CD4-positive, alpha-beta memory T cell (primary cell): ENCODE measurements around the gene PDGFB. TPM values are rescaled to one million over a fixed set of nuclear protein-coding genes. Genes with fewer than 3 reads are reported as not detected.

Experiments used
- CTCF ChIA-PET: fragments of 350-600 bp; sonication (Branson Sonifier 250); formaldehyde crosslinking; loops from one replicate; lab custom pipeline; 2021; ENCODE audit warnings: inconsistent platforms; ENCODE audit not compliant: partially characterized antibody; lab: Charles Lee
- POLR2A ChIA-PET: fragments of 350-600 bp; sonication (Branson Sonifier 250); formaldehyde crosslinking; loops from one replicate; lab custom pipeline; 2021; ENCODE audit not compliant: partially characterized antibody; lab: Charles Lee
- DNase-seq, 5 donors: peaks; one replicate each; pipeline versions ENCODE4 v3.0.0 to v3.0.0-alpha.2; 2020 to 2022; ENCODE audit warnings: mixed read lengths in 1 of 5
- H3K27ac ChIP-seq: one replicate; pipeline ENCODE4 v1.7.0; 2013; ENCODE audit warnings: low read depth, low read length
- H3K27me3 ChIP-seq: 2 replicates; pipeline ENCODE4 v1.7.0; 2013; ENCODE audit warnings: mild to moderate bottlenecking, low read length, moderate library complexity; ENCODE audit not compliant: insufficient read depth
- H3K36me3 ChIP-seq: 2 replicates; pipeline ENCODE4 v1.7.0; 2013; ENCODE audit warnings: mild to moderate bottlenecking, low read length, moderate library complexity; ENCODE audit not compliant: insufficient read depth
- H3K4me1 ChIP-seq: 2 replicates; pipeline ENCODE4 v1.7.0; 2013; ENCODE audit warnings: mild to moderate bottlenecking, low read length, moderate library complexity; ENCODE audit not compliant: insufficient read depth
- H3K4me3 ChIP-seq, 2 donors: one replicate each; pipeline ENCODE4 v1.7.0; 2013; ENCODE audit warnings: low read length in 2 of 2, mild to moderate bottlenecking in 1 of 2
- H3K9me3 ChIP-seq, 2 donors: one replicate each; pipeline ENCODE4 v1.7.0; 2013; ENCODE audit warnings: low read length in 2 of 2, control low read depth in 1 of 2; ENCODE audit not compliant: control insufficient read depth in 1 of 2
- H3K27ac Mint-ChIP-seq, 7 donors: one replicate each; pipeline ENCODE4 v1.8.0; 2020 to 2021; ENCODE audit warnings: mixed read lengths in 7 of 7, mild to moderate bottlenecking in 6 of 7, inconsistent platforms in 3 of 7, moderate library complexity in 3 of 7
- H3K27me3 Mint-ChIP-seq, 2 donors: one replicate each; pipeline ENCODE4 v1.8.0; 2020 to 2021; ENCODE audit warnings: mixed read lengths in 2 of 2
- H3K36me3 Mint-ChIP-seq, 2 donors: one replicate each; pipeline ENCODE4 v1.8.0; 2020 to 2021; ENCODE audit warnings: mixed read lengths in 2 of 2, inconsistent platforms in 1 of 2, mild to moderate bottlenecking in 1 of 2
- H3K4me1 Mint-ChIP-seq, 4 donors: one replicate each; pipeline ENCODE4 v1.8.0; 2020 to 2021; ENCODE audit warnings: mixed read lengths in 4 of 4, mild to moderate bottlenecking in 1 of 4
- H3K4me3 Mint-ChIP-seq, 8 donors: one replicate each; pipeline ENCODE4 v1.8.0; 2020 to 2021; ENCODE audit warnings: mixed read lengths in 8 of 8, mild to moderate bottlenecking in 7 of 8, moderate library complexity in 6 of 8, inconsistent platforms in 3 of 8
- H3K9me3 Mint-ChIP-seq, 8 donors: one replicate each; pipeline ENCODE4 v1.8.0; 2020 to 2021; ENCODE audit warnings: mixed read lengths in 8 of 8, mild to moderate bottlenecking in 5 of 8, inconsistent platforms in 3 of 8, moderate library complexity in 1 of 8
- intact Hi-C: fragments of 100-400 bp; cut with micrococcal nuclease; formaldehyde crosslinking; loops from one replicate; pipeline ENCODE4 v1.15.1; 2023
- polyA plus RNA-seq, 2 donors: library from polyadenylated mRNA; unstranded; fragments of 300-500 nt; fragmentation: Illumina TruSeq; gene quantifications; one replicate each; pipeline ENCODE4 v1.2.3, GENCODE V29; 2021
- total RNA-seq, 2 experiments: library from RNA; stranded (reverse); gene quantifications; one replicate each; pipeline ENCODE4 v1.2.3, GENCODE V29; 2021

The PDGFB gene
- total and polyA plus RNA-seq, 4 experiments from 2014 or later: 6.8 to 16.9 (median 13.6) TPM

DNA sequence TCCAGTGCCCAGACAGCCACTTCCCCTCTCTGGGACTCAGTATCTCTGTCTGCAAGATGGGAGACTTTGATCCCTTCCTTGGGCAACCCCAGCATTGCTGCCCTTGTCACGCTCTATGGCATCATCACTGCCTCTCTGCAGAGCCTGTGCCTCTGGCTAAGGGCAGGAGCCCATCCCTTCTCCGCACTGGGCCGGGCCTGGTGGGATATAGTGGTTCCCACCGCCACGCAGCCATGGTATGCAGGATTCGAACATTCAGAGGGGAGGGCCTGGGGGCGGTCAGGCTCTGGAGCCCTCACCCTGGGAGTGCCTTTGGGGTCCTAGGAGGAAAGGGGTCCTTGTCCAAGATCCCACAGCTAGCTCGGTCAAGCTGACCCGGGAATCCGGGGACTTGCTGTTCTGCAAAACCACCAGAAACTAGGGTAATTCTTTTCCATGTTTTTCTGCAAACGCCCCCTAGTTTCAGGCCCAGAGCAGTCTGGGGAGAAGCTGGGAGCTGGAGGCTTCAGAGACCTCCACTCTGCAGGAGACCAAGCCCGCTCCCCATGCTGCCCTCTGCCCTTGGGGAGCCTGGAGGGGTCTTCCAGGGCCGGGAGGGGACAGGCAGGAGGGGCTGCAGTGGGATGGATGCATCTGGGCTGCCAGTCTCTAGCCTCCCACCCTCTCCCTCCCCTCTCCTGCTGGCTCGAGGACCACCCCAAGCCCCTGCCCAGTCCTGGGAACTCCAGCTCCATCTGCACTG, 67.9 kb downstream of the PDGFB start:
- Histone ChIP-seq H3K27me3 (no peaks in the 10 kb centered on the region), H3K36me3 (no peaks in the 10 kb centered on the region), H3K27ac (no peak overlapping the region), H3K4me1 (peaks cover 52% of the 10 kb centered on the region), H3K9me3 (no peaks in the 10 kb centered on the region), H3K4me3 (no peak overlapping the region)
- Mint-ChIP-seq H3K4me1 (peaks cover 29 to 61% (median 50%) of the 10 kb centered on the region in 4 donors), H3K27ac (peak overlapping the region in 6 of 7 donors; percentile 48 to 90 (median 66)), H3K4me3 (no peak overlapping the region), H3K27me3 (no peaks in the 10 kb centered on the region), H3K9me3 (peaks cover 0 to 4% (median 0%) of the 10 kb centered on the region in 8 donors), H3K36me3 (peaks cover 0 to 4% of the 10 kb centered on the region in 2 donors)
- intact Hi-C loops: no loop called here
- CTCF ChIA-PET: interaction anchor here (1.7 to 19.5 kb wide), 2 partner anchors 38 to 138 kb away, joined by 4 to 477 read pairs; partner anchors contain the start of gene RPL3
- POLR2A ChIA-PET: interaction anchor here (7.3 to 11.8 kb wide), 2 partner anchors 66 to 138 kb away, joined by 167 to 433 read pairs; partner anchors contain the start of genes PDGFB and RPL3
- DNase-seq: no peak

DNA sequence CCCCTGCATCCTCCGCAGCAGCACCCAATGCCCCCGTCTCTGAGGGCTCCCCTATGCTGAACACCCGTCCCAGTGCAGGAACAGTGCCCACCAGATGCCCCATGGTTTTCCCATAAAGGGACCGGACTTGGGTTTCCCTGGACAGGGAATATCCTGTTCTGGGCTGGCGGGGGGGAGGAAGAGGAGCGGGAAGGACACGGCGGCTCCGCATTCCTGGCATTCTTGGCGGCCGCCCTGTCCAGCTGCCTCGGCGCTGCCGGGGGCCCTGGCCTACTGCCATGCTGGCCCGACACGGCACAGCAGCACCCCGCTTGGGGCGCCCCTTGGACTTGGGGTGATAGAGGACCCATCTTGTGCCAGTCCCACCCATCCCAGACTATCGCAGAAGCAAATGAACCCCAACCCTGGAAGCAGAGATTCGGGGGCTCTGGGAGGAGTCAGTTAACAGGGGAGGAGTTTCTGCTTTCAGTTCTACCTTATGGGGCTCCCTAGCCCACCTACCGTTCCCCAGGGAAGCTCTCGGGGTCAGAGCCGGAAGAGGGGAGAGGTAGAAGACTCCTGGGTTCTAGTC, 68.6 kb downstream of the PDGFB start:
- no peaks in the 10 kb centered on the region for H3K36me3 ChIP-seq
- H3K4me1 ChIP-seq: peaks cover 58% of the 10 kb centered on the region
- H3K27me3 ChIP-seq: no peaks in the 10 kb centered on the region
- no peak overlapping the region for H3K4me3 ChIP-seq
- Mint-ChIP-seq H3K4me3 (no peak overlapping the region), H3K9me3 (peaks cover 0 to 4% (median 0%) of the 10 kb centered on the region in 8 donors), H3K36me3 (peaks cover 0 to 4% of the 10 kb centered on the region in 2 donors), H3K27me3 (no peaks in the 10 kb centered on the region), H3K4me1 (peaks cover 33 to 68% (median 56%) of the 10 kb centered on the region in 4 donors), H3K27ac (peak overlapping the region in 6 of 7 donors; percentile 21 to 98 (median 79))
- no peaks in the 10 kb centered on the region for H3K9me3 ChIP-seq
- H3K27ac ChIP-seq: no peak overlapping the region
- CTCF ChIA-PET: interaction anchor here (1.7 to 19.5 kb wide), 2 partner anchors 39 to 139 kb away, joined by 4 to 477 read pairs; partner anchors contain the start of gene RPL3
- DNase-seq: no peak
- POLR2A ChIA-PET: interaction anchor here (3.0 to 11.8 kb wide), 3 partner anchors 67 to 139 kb away, joined by 8 to 433 read pairs (median 167); partner anchors contain the start of genes PDGFB and RPL3
- intact Hi-C loops: no loop called here

DNA sequence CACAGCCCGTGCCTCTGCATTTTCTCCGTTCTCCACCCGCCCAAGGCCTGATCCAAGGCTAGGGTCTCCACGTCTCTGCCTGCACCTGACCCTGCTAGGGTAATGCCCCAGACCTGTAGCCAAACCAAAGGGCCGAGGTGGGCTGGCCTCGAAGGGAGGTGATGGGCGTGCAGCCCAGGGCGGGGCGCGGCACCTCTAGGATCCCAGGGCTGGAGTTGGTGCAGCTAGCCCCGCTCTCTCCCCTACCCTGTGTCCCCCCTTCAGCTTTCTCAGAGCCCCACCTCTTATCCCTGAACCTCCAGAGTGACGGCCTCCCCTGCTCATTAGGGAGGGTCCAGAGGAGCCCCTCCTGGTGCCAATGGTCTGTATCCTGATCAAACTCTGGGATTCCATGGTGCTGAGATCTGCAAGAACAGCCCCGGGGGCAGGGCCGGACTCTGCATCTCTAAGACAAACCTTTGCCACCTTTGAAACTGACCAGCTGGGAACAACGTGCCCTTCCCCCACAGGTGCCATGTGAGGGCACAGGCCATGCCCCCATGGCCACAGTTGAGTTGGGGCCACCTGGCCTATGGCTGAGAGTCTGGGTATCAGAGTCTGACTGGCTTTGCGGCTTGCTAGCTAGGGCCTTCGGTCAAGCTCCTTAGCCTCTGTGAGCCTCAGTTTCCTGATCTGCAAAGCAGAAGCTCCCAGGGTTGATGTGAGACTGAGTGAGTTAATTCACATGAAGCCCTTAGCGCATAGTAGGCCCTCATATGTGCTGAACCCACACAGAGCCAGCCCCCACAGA, 69.2 kb downstream of the PDGFB start:
- intact Hi-C loops: no loop called here
- Histone ChIP-seq H3K9me3 (no peaks in the 10 kb centered on the region), H3K27ac (peak overlapping the region; percentile 76), H3K4me1 (peaks cover 65% of the 10 kb centered on the region), H3K36me3 (no peaks in the 10 kb centered on the region), H3K27me3 (no peaks in the 10 kb centered on the region), H3K4me3 (peak overlapping the region in 1 of 2 donors; percentile 23)
- peaks cover 0 to 1% (median 0%) of the 10 kb centered on the region in 8 donors for H3K9me3 Mint-ChIP-seq
- H3K27me3 Mint-ChIP-seq: no peaks in the 10 kb centered on the region
- DNase-seq: no peak
- H3K27ac Mint-ChIP-seq: peak overlapping the region; percentile 79 to 98 (median 93)
- H3K36me3 Mint-ChIP-seq: peaks cover 0 to under 1% of the 10 kb centered on the region in 2 donors
- peak overlapping the region in 3 of 8 donors; percentile 5 to 29 (median 15) for H3K4me3 Mint-ChIP-seq
- ChIA-PET POLR2A (interaction anchor here (0.6 to 11.8 kb wide), 9 partner anchors 8 to 347 kb away, joined by 3 to 433 read pairs (median 8); partner anchors contain the start of genes CBX7, PDGFB and RPL3), CTCF (interaction anchor here (1.0 to 19.5 kb wide), 4 partner anchors 21 to 353 kb away, joined by 3 to 477 read pairs (median 4); partner anchors contain the start of gene RPL3)
- H3K4me1 Mint-ChIP-seq: peaks cover 38 to 75% (median 62%) of the 10 kb centered on the region in 4 donors

DNA sequence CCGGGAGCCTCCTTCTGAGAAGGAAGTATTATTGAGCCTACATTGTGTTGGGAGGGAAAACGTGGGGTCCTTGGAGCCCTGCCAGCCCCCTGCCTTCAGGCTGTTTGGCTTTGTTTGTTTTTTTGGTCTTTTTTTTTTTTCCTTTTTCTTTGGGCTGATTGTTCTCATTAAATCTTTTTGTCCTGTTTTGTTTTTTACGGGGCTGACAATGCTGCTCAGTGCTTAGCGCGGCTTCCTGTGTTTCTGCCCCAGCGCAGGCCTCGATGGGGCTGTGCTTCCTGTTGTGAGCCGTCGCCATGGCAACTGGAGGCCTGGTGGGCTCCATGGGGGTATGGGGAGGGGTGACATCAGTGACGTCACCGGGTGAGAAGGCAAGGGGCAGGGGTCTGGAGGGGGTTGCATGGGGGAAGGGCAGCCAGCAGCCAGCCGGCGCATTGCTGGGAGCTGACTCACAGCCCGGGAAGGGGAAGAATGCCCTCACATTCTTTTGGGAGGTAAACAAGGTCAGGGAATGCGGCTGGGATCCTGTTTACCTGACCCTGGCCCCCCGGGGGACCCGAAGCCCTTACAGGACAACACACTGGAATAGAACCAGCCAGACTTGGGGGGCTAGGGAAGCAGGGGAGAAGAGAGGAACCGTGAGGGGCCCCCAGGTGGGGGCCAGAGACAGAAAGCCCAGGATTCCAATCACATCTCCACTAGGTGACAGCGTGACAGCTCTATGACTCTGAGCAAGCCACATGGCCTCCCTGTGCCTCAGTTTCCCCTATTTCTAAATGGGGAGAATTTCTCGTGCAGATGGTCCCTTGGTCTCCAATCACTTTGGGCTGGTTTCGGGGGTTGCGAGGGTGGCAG, 70.1 kb downstream of the PDGFB start:
- intact Hi-C loops: loop anchor here (1.0 to 5.0 kb wide), 2 partner anchors 43 to 67 kb away; no protein-coding TSS in a partner anchor
- CTCF ChIA-PET: interaction anchor here (1.0 to 19.5 kb wide), 5 partner anchors 20 to 354 kb away, joined by 3 to 477 read pairs (median 4); partner anchors contain the start of gene RPL3
- Histone ChIP-seq H3K36me3 (no peaks in the 10 kb centered on the region), H3K4me3 (peak overlapping the region in 1 of 2 donors; percentile 23), H3K27me3 (no peaks in the 10 kb centered on the region), H3K4me1 (peaks cover 66% of the 10 kb centered on the region), H3K27ac (peak overlapping the region; percentile 76), H3K9me3 (no peaks in the 10 kb centered on the region)
- Mint-ChIP-seq H3K36me3 (no peaks in the 10 kb centered on the region), H3K27me3 (peaks cover 0 to under 1% of the 10 kb centered on the region in 2 donors), H3K4me1 (peaks cover 38 to 74% (median 62%) of the 10 kb centered on the region in 4 donors), H3K9me3 (no peaks in the 10 kb centered on the region), H3K27ac (peak overlapping the region; percentile 91 to 99 (median 95)), H3K4me3 (peak overlapping the region; percentile 46 to 81 (median 72))
- POLR2A ChIA-PET: interaction anchor here (0.6 to 11.8 kb wide), 19 partner anchors 8 to 423 kb away, joined by 3 to 433 read pairs (median 5); partner anchors contain the start of genes APOBEC3H, CBX7, PDGFB and RPL3
- peak; percentile 71 to 81 (median 74) for DNase-seq

DNA sequence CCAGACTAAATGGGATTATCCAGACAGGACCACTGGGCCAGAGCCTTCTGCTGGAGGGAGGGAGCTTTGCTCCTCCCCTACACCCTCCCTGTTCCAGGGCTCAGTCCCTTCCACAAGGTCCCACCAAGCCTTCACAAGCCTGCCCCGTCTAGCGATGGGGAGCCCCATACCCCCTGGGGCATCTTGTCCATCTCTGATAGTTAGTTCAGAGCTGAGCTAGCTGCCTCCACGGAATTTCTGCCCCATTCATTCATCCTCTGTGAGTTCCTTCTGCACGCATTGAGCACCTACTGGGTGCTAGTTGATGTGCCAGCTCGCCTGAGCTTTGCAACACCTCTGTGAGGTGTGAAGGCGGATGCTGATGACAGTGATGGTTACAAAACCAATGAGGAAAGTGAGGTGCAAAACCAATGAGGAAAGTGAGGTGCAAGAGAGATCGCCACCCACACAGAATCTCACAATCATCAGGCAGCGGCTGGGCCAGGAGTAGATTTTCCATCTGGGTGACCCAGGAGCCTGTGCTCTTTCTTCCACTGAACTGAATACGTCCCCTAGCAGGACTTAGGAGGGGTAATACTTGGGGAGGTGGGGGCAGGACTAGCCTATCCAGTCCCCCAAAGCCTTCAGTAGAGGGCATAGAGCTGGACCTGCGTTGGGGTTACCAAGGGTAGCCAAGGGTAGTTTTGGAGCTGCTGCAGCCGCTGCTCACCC, 70.8 kb downstream of the PDGFB start:
- H3K4me3 Mint-ChIP-seq: peak overlapping the region in 7 of 8 donors; percentile 53 to 81 (median 73)
- Histone ChIP-seq H3K36me3 (no peaks in the 10 kb centered on the region), H3K4me1 (peaks cover 66% of the 10 kb centered on the region), H3K27me3 (no peaks in the 10 kb centered on the region), H3K27ac (peak overlapping the region; percentile 76), H3K4me3 (peak overlapping the region in 1 of 2 donors; percentile 23), H3K9me3 (no peaks in the 10 kb centered on the region)
- intact Hi-C loops: loop anchor here (1.0 to 5.0 kb wide), 2 partner anchors 43 to 67 kb away; no protein-coding TSS in a partner anchor
- POLR2A ChIA-PET: interaction anchor here (0.6 to 11.8 kb wide), 24 partner anchors 8 to 870 kb away, joined by 3 to 433 read pairs (median 4); partner anchors contain the start of genes APOBEC3H, ATF4, CBX7 and PDGFB
- H3K4me1 Mint-ChIP-seq: peaks cover 38 to 66% (median 55%) of the 10 kb centered on the region in 4 donors
- H3K36me3 Mint-ChIP-seq: no peaks in the 10 kb centered on the region
- H3K9me3 Mint-ChIP-seq: no peaks in the 10 kb centered on the region
- DNase-seq: peak; percentile 56 to 76 (median 59)
- peaks cover 0 to 2% of the 10 kb centered on the region in 2 donors for H3K27me3 Mint-ChIP-seq
- CTCF ChIA-PET: interaction anchor here (0.8 to 19.5 kb wide), 8 partner anchors 19 to 357 kb away, joined by 3 to 477 read pairs (median 4); partner anchors contain the start of gene RPL3
- H3K27ac Mint-ChIP-seq: peak overlapping the region; percentile 91 to 99 (median 95)
